Measurements from ENCODE around the gene WDR70.
"Not testable (repeated sequence)": the region's sequence is repeated elsewhere in the genome, so short reads cannot be mapped to it uniquely, and the experiment has no call there.

The WDR70 gene

DNA sequence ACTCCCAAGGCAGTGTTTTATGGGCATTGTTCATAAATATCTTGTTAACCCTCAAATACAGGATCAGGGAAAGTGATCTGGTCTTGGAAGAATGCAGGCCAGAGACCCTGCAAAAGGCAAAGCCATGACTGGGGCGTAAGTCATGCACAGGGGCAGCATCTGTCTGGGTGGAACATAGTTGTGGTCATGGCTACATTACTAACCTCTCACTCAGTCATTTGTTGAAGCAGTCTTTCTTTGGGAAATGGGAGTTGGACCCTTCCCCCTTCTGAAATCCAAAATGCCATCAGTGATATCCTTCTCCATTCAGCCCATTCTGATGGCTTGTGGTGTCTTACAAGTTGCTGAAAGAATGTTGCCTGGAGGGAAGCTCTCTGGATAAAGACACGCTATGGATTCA is 392.6 kb downstream of the WDR70 start:
- no peak for DNase-seq

- DNase-seq, result no peak
These were observed 393.1 kb downstream of the WDR70 start for GRCh38 chr5:37772255-37772654.

DNA sequence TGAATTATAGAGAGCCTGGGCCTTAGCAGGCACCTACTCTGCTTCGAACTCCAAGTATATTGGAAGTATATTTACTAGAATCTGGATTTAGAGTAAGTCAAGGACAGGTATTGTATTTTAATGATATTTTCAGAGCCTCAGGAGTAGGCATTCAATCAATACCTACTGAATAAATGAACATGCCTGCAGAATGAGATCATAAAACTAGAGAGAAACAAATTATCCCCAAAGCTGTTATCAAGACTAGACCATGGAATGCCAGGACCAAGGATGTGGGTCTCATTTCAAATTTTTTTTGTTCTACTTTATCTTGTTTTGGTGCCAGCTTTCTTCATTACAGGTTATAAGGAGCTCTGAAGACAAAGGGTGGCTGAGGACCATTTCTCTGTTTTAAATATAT is 394.7 kb downstream of the WDR70 start:
- DNase-seq, result no peak

- DNase-seq, result no peak
These were observed 395.9 kb downstream of the WDR70 start for GRCh38 chr5:37774912-37775483.

DNA sequence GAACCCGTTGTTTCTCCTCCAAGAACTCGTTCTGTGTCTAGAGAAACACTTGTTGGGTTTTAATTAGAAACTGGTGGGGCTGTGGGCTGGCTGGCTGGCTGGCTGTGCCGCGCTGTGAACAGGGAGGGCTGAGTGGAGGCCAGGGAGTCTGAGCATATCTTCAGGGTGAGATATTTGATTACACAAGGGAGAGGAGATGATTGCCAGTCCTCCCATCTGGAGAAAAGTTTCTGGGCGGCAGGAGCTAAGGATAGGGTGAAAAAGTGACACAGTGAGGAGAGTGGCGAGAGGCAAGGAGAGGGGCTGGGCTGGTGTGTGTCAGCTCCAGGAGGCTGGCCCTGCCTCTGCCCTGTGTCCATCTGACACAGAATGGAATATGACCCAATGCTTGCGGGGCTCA is 397.7 kb downstream of the WDR70 start:
- no peak for DNase-seq

DNA sequence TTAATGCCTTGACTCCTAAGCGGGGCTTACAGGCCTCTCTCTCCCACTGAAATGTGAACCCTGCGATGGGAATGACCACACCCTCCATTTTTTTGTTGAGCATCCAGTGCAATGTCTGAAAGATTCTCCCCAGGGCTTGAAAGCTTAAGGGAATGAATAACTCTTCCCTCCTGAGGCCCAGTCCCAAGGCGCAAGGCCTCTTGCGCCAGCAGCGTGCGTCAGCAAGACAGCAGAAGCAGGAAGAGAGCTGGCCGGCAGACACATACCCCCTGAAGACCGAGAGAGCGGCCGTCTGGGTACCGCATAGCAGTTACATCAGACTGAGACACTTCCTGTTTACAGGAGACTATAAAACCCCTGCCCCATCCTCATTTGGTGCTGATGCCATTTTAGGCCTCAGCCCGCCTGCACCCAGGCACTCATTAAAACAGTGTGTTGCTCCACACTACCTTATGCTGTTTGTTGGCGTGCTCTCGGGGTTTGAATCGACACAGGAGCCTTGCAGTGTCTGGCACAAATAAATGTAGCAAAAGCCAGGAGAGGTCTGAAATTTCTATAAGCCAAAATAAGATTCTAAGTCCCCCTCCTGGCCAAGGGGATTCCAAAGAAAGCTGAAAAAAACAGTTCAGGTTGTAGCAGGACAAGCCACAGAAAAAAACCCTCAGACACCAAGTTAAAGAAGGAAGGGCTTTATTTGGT is 398.5 kb downstream of the WDR70 start:
- no peak for DNase-seq

DNA sequence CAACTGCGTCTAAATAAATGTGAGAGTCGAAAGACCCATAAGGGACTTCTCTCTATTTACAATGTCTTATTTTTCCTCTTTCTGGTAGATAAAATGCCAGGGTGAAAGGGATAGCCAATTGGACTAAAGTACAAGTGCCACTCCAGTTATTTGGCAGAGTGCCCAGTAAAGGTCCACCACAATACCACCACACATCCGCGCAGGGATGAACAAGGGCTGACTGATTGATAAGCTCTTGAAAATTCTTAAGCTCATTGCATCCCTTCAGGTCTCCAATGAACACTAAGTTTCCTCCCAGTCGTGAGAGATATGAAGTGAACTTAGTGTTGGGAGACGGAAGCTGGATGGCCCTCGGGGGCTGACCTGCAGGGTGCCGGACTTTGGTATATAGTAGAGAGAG is 402.3 kb downstream of the WDR70 start:
- DNase-seq, result not testable (repeated sequence)

GRCh38 chr5:37786416-37786815 is 407.3 kb downstream of the WDR70 start:
- no peak for DNase-seq

DNA sequence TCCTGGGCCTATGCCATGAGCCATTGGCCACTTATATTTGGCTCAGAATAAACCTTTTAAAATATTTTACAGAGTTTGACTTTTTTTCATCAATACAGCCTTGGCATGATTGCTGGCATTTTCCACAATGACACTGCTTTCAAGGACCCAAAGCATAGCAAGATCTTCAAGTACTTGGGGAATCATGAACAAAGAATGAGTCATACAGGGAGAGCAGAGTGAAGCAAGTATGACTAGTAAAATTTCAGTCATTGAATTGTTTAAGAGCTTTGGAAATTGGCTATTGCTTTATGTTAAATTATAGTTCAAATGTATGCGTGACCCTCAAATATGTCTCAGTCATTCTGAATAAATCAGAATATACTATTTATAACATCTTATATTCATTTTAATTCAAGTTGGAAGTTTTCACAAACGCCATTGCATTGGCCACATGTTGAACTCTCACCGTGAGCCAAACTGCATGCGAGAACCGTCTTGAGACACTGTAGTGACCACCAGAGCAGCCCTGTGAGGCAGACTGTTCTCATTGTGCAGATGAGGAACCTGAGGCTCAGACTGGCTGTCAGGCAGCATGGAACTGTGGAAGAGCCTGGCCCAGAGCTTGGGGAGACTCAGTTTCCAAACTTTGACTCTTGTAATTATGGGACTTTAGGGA is 407.9 kb downstream of the WDR70 start:
- no peak for DNase-seq

DNA sequence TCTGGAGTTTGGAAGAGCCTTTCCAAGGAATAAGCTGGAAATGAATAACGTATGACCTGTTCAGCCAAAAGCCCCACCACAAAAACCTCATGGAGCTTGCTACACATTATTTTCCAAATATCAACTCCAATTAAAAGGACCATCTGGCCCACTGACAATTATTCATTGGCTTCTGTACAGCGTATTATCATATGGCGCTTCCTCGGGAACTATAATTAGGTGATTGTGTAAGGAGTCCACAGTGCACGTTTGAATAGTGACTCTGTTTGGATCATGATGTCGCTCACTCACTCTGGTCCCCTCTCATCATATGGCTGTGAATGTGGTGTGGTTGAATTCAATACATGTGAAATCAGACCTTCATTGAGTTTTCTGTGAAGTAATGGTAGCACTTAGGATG is 408.6 kb downstream of the WDR70 start:
- DNase-seq, result no peak

DNA sequence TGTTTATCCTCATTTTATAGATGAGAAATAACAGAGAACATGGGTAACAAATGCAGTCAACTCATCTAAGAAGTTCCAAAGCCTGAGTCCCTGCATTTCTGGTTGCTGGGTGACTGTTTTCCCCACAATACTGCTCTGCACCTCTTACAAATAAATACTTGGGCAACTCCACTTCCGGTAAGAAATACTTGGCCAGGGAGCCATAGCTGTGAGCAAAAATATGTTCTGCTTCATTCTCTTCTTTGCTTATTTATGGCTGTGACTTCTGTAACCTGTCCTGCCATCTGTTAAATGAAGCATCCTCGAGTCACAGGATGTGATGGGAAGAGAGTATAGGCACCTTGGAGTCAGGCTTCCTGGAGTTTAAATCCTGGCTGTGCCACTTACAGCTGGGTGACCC is 410.9 kb downstream of the WDR70 start:
- DNase-seq, result no peak

- no peak for DNase-seq
These were observed 412.2 kb downstream of the WDR70 start for GRCh38 chr5:37791321-37791720.

- DNase-seq, result no peak
These were observed 414.0 kb downstream of the WDR70 start for GRCh38 chr5:37792975-37793631.

GRCh38 chr5:37795292-37795691 is 416.2 kb downstream of the WDR70 start:
- not testable (repeated sequence) for DNase-seq

DNA sequence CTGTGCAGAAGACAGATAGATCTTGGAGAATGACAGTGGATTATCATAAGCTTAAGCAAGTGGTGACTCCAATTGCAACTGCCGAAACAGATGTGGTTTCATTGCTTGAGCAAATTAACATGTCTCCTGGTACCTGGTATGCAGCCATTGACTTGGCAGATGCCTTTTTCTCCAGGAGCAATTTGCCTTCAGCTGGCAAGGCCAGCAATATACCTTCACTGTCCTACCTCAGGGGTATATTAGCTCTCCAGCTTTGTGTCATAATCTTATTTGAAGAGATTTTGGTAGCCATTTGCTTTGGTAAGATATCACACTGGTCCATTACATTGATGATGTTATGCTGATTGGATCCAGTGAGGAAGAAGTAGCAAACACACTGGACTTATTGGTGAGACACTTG is 417.3 kb downstream of the WDR70 start:
- DNase-seq, result not testable (repeated sequence)

DNA sequence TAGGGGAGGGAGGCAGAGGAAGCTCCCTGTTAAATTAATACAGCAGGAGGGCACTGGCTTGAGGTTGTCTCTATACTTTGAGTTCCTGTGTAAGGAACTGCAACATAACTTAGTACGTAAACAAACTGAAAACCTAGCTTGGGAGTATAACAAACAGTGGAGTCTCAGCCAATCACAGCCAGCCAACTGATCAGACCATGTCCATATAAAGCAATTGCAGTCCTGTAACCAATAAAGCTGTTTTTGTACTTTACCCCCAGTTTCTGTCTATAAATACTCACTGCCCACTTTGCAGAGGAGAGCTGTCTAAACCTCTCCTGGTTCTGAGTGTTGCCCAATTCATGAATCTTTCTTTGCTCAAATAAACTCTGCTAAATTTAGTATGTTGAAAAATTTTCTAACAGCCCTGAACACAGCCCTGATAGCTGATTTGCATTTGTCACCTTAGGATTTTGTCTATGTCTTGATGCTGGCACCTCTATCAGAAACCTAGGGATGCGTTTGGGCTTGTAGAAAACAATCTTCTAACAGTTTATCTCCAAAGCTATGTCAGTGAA is 420.8 kb downstream of the WDR70 start:
- DNase-seq, result no peak

- DNase-seq, result no peak
These were observed 422.4 kb downstream of the WDR70 start for GRCh38 chr5:37801521-37801920.
